HL-60 (cell line): ENCODE results near the gene TMEM132D.

Experiments used
- DNase-seq, 2 experiments: peaks; one replicate each; pipeline ENCODE4 v3.0.0-alpha.2; 2010 to 2020; ENCODE audit warnings: low read depth in 1 of 2, low spot score in 1 of 2
- H3K27ac ChIP-seq: fragments of 250-450 bp; sonication (Bioruptor Pico); replicated peaks from 2 replicates; pipeline ENCODE4 v1.5.1; 2020; ENCODE audit warnings: mild to moderate bottlenecking, moderate library complexity
- H3K27me3 ChIP-seq: fragments of 250-450 bp; sonication (Bioruptor Pico); 2 replicates; pipeline ENCODE4 v1.5.1; 2021; ENCODE audit warnings: mild to moderate bottlenecking, moderate library complexity; ENCODE audit not compliant: insufficient read depth, poor library complexity, severe bottlenecking
- H3K4me3 ChIP-seq: replicated peaks from 2 replicates; pipeline ENCODE4 v1.5.1; 2011; ENCODE audit warnings: mild to moderate bottlenecking, control low read depth, low read length; ENCODE audit not compliant: insufficient read depth
- CTCF ChIP-seq: IDR thresholded peaks from one replicate; pipeline ENCODE4 v1.5.1; 2011; ENCODE audit warnings: low read length, control low read depth, inconsistent platforms; ENCODE audit not compliant: insufficient read depth
- GABPA ChIP-seq: IDR thresholded peaks from 2 replicates; pipeline ENCODE4 v1.6.1; 2012; ENCODE audit warnings: low read depth
- POLR2AphosphoS5 ChIP-seq: IDR thresholded peaks from 2 replicates; pipeline ENCODE4 v1.6.1; 2012; ENCODE audit warnings: low read depth
- REST ChIP-seq: IDR thresholded peaks from 2 replicates; pipeline ENCODE4 v1.6.1; 2012; ENCODE audit warnings: low read depth; ENCODE audit not compliant: insufficient replicate concordance
- SPI1 ChIP-seq: IDR thresholded peaks from 2 replicates; pipeline ENCODE4 v1.6.1; 2012; ENCODE audit warnings: low read depth, mild to moderate bottlenecking, borderline replicate concordance

Gene TMEM132D

GRCh38 chr12:129839679-129840078 lies 64.1 kb downstream of the TMEM132D start:
- DNase-seq = no peak
- Histone ChIP-seq H3K27ac (no peak overlapping the region), H3K27me3 (no peaks in the 10 kb centered on the region), H3K4me3 (no peak overlapping the region)
- TF ChIP-seq REST = no peak
- TF ChIP-seq POLR2AphosphoS5 = no peak
- no peak for TF ChIP-seq SPI1
- TF ChIP-seq GABPA = no peak
- TF ChIP-seq CTCF = no peak

- Histone ChIP-seq H3K27ac (no peak overlapping the region), H3K4me3 (no peak overlapping the region), H3K27me3 (no peaks in the 10 kb centered on the region)
- TF ChIP-seq POLR2AphosphoS5 (no peak), REST (no peak), GABPA (no peak), SPI1 (no peak), CTCF (no peak)
- no peak for DNase-seq
Observed at GRCh38 chr12:129831294-129831693, 72.5 kb downstream of the TMEM132D start.

- DNase-seq = no peak
- Histone ChIP-seq H3K27ac (no peak overlapping the region), H3K27me3 (no peaks in the 10 kb centered on the region), H3K4me3 (no peak overlapping the region)
- TF ChIP-seq CTCF (no peak), POLR2AphosphoS5 (no peak), SPI1 (no peak), GABPA (no peak), REST (no peak)
Observed at GRCh38 chr12:129830796-129831195, 73.0 kb downstream of the TMEM132D start.
